SIG-M5 treated with dmso at 0.1 percent for 504 hours (cell line): ENCODE measurements around the gene PTPRG.
"Not testable (repeated sequence)": the region's sequence is repeated elsewhere in the genome, so short reads cannot be mapped to it uniquely, and the experiment has no call there.

Experiments
- DNase-seq: peaks from one replicate; lab custom pipeline; 2025; ENCODE audit not compliant: unreplicated experiment; lab: John Stamatoyannopoulos, UW

Gene PTPRG

GRCh38 chr3:61748288-61748687, 186.9 kb downstream of the PTPRG start:
- no peak for DNase-seq

- DNase-seq = no peak
Measured at GRCh38 chr3:61750766-61751165, 189.4 kb downstream of the PTPRG start.

DNA sequence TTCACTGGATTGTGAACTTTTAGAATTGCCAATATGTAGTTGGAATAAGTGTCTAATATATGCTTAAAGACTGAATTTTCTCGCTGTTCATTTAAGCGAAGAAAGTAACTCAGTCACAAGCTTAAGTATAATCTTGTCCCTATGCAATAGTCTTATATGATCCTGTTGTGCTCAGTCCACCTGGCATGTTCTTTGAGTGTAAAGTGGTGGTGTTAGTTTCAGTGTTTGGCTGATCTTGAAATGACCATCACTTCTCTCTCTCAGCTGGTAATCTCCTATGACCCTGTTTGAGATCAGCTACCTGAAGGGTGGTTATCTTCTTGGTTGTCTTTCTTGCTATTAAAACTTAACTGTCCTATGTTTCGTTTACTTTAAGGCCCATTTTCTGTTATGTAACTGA, 197.5 kb downstream of the PTPRG start:
- DNase-seq = no peak

- DNase-seq = not testable (repeated sequence)
Measured at GRCh38 chr3:61760783-61761182, 199.4 kb downstream of the PTPRG start.

- DNase-seq = no peak
Measured at GRCh38 chr3:61761694-61762430, 200.5 kb downstream of the PTPRG start.

- no peak for DNase-seq
Measured at GRCh38 chr3:61765157-61765876, 203.9 kb downstream of the PTPRG start.

- no peak for DNase-seq
Measured at GRCh38 chr3:61768284-61769037, 207.1 kb downstream of the PTPRG start.

DNA sequence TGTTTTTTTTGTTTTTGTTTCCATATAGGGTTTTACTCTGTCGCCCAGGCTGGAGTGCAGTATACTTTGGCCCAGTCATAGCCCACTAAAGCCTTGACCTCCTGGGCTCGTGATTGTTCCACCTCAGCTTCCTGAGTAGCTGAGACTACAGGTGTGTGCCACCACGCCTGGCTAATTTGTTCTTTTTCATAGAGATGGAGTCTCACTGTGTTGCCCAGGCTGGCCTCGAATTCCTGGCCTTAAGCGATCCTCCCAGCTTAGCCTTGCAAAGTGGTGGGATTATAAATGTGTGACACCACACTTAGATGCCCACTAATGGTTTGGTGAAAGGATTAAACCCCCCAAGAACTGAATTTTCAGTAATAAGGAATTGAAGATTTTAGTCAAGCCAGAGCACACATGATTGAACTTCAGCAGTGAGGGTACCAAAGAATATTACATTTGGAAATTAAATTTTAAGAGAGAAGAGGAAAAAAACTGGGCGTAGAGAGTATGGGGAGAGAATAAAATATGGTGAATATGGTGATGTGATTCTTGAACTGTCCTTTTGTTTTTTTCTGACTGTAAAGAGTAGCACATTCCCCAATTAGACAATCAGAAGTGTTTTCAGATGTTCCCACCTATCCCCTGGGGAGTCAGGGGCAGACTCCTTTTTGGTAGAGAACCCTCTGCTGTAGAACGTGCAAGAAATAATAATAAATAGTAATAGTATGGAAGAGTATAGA, 208.1 kb downstream of the PTPRG start:
- no peak for DNase-seq

DNA sequence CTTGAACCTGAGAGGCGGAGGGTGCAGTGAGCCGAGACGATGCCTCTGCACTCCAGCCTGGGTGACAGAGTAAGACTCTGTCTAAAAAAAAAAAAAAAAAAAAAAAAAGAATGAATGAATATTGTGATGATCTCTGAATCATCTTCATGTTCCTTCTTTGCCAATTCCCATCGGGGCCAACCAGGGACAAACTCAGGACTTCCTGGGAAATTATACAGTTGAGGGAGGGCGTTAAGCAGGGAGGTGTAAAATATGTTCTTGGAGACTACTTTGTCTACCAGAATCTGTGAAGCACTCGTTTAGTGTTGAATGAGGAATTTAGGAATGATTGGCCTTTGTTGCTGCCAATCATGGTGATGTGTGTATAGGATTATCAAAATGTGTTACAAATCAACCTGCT, 210.6 kb downstream of the PTPRG start:
- DNase-seq = no peak

DNA sequence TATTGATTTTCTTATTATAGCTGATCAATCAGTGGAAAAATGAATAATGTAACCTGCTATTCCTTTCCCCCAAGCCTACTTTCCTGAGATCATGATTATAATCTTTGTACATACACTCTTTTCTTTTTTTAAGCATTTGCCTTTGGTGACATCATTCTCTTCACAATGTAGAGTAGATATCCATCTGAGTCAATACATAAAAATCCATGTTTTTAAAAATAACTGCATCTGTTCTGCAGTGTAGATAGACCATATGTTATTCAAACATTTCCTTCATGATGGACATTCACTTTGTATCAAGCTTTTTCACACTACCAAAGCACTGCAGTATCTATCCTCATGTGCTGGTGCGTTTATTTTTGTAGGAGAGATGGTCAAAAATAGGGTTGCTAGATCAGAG, 211.1 kb downstream of the PTPRG start:
- DNase-seq = no peak

GRCh38 chr3:61774279-61774890, 213.0 kb downstream of the PTPRG start:
- no peak for DNase-seq

- DNase-seq = no peak
Measured at GRCh38 chr3:61776390-61776789, 215.0 kb downstream of the PTPRG start.

DNA sequence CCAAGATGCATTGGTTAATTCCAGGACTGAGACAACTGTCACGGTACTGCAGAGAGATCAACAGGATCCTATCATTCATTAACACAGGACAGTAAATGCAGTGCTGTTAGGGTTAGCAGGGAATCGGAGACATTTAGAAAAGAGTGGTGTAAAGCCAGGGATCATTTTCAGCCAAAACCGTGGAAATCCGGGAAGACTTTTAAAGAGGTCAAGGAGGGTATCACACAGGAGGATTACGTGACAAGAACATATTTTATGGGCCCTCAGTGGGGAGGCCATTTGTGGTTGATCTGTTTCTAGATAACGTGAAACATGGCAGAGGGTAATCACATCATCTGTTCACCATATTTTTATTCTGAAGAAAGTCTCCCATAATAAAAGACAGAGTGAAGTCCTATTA, 216.1 kb downstream of the PTPRG start:
- DNase-seq = no peak

DNA sequence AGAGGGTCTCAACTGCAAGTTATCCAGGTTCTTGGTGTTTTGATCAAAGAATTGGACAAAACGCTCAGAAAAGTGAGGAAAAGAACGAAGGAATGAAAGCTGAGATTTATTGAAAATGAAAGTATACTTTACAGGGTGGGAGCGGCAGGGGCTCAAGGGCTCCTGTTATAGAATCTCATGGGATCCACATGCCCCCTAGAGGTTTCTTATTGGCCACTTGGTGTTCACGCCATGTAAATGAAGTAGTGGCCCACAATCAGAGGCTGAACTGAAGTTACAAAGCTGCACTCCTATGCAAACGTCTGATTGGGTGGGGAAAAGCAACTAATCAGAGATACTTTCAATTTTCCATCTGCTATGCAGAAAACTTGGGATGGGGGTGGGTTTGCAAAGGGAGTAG, 216.7 kb downstream of the PTPRG start:
- no peak for DNase-seq

DNA sequence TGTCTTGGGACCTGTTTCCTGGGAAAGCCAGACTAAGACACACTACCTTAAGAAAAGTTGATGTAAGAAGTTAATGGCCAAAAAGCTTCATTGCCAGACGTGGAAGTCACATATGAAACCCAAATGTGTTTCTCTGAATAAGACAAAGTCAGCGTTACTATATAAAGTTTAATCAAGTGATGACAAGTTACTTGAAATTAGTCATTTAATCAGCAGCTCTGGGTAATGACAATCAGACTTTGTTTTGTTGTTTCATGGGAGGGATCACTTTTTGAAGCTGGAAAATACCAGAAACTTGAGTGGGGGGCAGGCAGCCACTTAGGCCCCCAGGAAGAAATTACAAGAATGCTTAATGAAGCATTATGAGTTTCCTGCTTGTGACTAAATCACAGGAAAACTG, 218.6 kb downstream of the PTPRG start:
- no peak for DNase-seq

- DNase-seq = no peak
Measured at GRCh38 chr3:61780455-61781228, 219.3 kb downstream of the PTPRG start.

GRCh38 chr3:61783993-61784718, 222.8 kb downstream of the PTPRG start:
- DNase-seq = no peak

DNA sequence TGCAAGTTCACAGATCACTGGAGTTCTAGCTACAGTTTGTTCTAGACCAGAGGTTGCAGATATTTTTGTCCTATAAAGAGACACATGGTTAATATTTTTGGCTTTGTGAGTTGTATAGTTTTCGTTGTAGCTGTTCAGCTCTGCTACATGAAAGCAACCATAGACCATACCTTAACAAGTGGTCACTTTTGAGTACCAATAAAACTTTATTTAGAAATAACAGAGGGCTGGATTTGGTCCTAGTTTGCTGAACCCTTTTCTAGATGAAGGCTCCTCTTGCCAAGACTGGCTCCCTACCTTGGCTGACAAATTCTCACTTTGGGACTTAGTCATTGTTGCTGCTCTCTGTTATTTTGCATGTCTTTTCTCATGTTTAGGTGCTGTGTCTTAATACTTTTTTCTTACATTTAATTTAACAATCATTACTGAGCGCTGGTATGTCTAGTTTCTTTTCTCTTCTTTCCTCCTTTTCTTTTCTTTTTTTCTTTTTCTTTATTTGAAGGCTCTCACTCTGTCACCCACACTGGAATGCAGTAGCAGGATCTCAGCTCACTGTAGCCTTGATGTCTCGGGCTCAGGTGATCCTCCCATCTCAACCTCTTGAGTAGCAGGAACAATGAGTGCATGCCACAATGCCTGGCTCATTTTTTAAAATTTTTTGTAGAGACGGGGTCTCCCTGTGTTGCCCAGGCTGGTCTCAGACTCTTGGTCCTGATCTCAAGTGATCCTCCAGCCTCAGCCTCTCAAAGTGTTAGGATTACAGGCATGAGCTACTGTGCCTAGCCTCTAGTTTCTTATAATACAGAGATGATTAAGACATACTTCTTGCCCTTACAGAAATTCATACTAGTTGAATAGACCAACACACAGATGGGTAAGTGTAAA, 227.5 kb downstream of the PTPRG start:
- no peak for DNase-seq
